Fibroblast of lung (primary cell): ENCODE results near the gene XPO6. TPM values are rescaled to one million over a fixed set of nuclear protein-coding genes. Genes with fewer than 3 reads are reported as not detected.

ENCODE experiments used
- DNase-seq, 2 donors: peaks; one replicate each; pipeline versions ENCODE4 v3.0.0 to v3.0.0-alpha.2; 2010; ENCODE audit warnings: low read depth in 2 of 2
- H2AFZ ChIP-seq: 2 replicates; pipeline ENCODE4 v1.5.1; 2012; ENCODE audit warnings: low read length, control low read depth, inconsistent platforms
- H3K27ac ChIP-seq: 2 replicates; pipeline ENCODE4 v1.5.1; 2011; ENCODE audit warnings: low read length, control low read depth; ENCODE audit not compliant: insufficient read depth
- H3K27me3 ChIP-seq: 2 replicates; pipeline ENCODE4 v1.5.1; 2011; ENCODE audit warnings: mild to moderate bottlenecking, low read length; ENCODE audit not compliant: control insufficient read depth, insufficient read depth
- H3K36me3 ChIP-seq: 2 replicates; pipeline ENCODE4 v1.5.1; 2011; ENCODE audit warnings: low read length; ENCODE audit not compliant: control insufficient read depth, insufficient read depth
- H3K4me1 ChIP-seq: 2 replicates; pipeline ENCODE4 v1.5.1; 2011; ENCODE audit warnings: low read length; ENCODE audit not compliant: control insufficient read depth, insufficient read depth; ENCODE audit errors: extremely low read depth
- H3K4me2 ChIP-seq: 2 replicates; pipeline ENCODE4 v1.5.1; 2011; ENCODE audit warnings: low read length, control low read depth; ENCODE audit not compliant: insufficient read depth; ENCODE audit errors: extremely low read depth
- H3K4me3 ChIP-seq, 4 experiments: fragments of 200-600 bp in 1 of 4; sonication (generic) in 1 of 4; replicated peaks in 1 of 4; 2 replicates each; pipeline ENCODE4 v1.5.1; 2011 to 2016; ENCODE audit warnings: low read length in 4 of 4, low read depth in 3 of 4, mild to moderate bottlenecking in 3 of 4, control low read depth in 2 of 4, inconsistent platforms in 1 of 4, mixed read lengths in 1 of 4; ENCODE audit not compliant: insufficient read depth in 1 of 4; ENCODE audit errors: control extremely low read depth in 1 of 4
- H3K79me2 ChIP-seq: 2 replicates; pipeline ENCODE4 v1.5.1; 2012; ENCODE audit warnings: mild to moderate bottlenecking, low read length, inconsistent platforms; ENCODE audit not compliant: control insufficient read depth, insufficient read depth
- H3K9ac ChIP-seq: 2 replicates; pipeline ENCODE4 v1.5.1; 2011; ENCODE audit warnings: mild to moderate bottlenecking, low read length, control low read depth; ENCODE audit not compliant: insufficient read depth
- H3K9me3 ChIP-seq: 2 replicates; pipeline ENCODE4 v1.5.1; 2012; ENCODE audit warnings: low read depth, low read length; ENCODE audit not compliant: control insufficient read depth, insufficient read depth
- H4K20me1 ChIP-seq: 2 replicates; pipeline ENCODE4 v1.5.1; 2011; ENCODE audit warnings: low read length; ENCODE audit not compliant: control insufficient read depth, insufficient read depth; ENCODE audit errors: extremely low read depth
- EZH2 ChIP-seq: IDR thresholded peaks from 2 replicates; pipeline ENCODE4 v1.5.1; 2012; ENCODE audit warnings: low read length, control low read depth, mild to moderate bottlenecking; ENCODE audit errors: missing control alignments
- polyA plus RNA-seq, 2 donors: library from polyadenylated mRNA; depleted of rRNA in 1 of 2; stranded (reverse) in 1 of 2; unstranded in 1 of 2; fragments of >200 nt; gene quantifications; 2 replicates each; pipeline ENCODE4 v1.2.1, GENCODE V29; 2011 to 2012; ENCODE audit warnings: missing spikeins in 1 of 2
- total RNA-seq: library from RNA; depleted of rRNA; stranded (reverse); fragments of >200 nt; gene quantifications from 2 replicates; pipeline ENCODE4 v1.2.1, GENCODE V29; 2014
- TF ChIP-seq, protein P1 (sequence below), 2 donors: IDR thresholded peaks in 1 of 2; conservative IDR thresholded peaks in 1 of 2; 1 replicate in 1 of 2; 2 replicates in 1 of 2; pipeline ENCODE4 v1.5.1; 2011 to 2012; ENCODE audit warnings: low read length in 2 of 2, control low read depth in 1 of 2, inconsistent platforms in 1 of 2, low read depth in 1 of 2, mild to moderate bottlenecking in 1 of 2

XPO6 gene
- total and polyA plus RNA-seq, 2 donors (not counting 1 experiment from before 2014, with no cell fraction given) = 134 to 185 TPM

DNA sequence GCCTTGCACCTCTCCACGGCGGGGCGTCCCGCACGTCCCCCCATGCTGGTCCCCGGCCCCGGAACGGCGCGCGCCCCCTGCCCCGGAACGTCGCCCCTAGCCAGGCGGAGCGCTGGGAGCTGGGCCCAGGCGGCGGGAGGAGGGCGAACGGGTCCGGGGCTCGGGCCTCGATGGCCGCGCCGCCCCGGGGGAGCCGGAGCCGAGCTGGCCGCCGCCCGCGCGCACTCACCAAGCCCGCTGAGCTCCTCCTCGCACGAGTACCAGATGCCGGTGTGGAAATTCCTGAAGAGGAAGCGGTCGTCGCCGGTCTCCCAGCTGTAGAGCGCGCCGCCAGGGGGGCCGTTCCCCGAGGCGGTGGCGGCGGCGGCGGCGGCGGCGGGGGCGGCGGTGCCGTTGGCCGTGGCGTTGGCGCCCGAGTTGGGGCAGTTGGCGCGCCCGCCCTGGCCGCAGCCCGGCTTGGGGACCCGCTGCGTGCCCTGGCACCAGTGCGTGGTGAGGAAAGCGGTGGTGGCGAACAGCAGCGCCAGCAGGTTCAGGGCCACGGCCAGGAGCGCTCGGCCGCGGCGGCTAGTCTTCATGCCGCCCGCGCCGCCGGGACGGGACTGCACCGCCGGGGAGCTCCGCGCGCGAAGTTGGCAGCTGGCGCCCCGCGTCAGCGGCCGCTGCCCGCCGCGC is 148.8 kb downstream of the XPO6 start:
- peaks cover 54% of the 10 kb centered on the region for H3K27me3 ChIP-seq
- no peaks in the 10 kb centered on the region for H3K36me3 ChIP-seq
- no peak overlapping the region for H3K9ac ChIP-seq
- no peaks in the 10 kb centered on the region for H4K20me1 ChIP-seq
- no peak overlapping the region for H2AFZ ChIP-seq
- H3K4me1 ChIP-seq = peaks cover 3% of the 10 kb centered on the region
- H3K4me2 ChIP-seq = no peak overlapping the region
- no peak overlapping the region for H3K4me3 ChIP-seq
- DNase-seq = peak in 1 of 2 donors; percentile 32
- no peak overlapping the region for H3K27ac ChIP-seq
- TF ChIP-seq, protein P1, sequence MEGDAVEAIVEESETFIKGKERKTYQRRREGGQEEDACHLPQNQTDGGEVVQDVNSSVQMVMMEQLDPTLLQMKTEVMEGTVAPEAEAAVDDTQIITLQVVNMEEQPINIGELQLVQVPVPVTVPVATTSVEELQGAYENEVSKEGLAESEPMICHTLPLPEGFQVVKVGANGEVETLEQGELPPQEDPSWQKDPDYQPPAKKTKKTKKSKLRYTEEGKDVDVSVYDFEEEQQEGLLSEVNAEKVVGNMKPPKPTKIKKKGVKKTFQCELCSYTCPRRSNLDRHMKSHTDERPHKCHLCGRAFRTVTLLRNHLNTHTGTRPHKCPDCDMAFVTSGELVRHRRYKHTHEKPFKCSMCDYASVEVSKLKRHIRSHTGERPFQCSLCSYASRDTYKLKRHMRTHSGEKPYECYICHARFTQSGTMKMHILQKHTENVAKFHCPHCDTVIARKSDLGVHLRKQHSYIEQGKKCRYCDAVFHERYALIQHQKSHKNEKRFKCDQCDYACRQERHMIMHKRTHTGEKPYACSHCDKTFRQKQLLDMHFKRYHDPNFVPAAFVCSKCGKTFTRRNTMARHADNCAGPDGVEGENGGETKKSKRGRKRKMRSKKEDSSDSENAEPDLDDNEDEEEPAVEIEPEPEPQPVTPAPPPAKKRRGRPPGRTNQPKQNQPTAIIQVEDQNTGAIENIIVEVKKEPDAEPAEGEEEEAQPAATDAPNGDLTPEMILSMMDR (conservative IDR thresholded peaks at IDR 0.05 in 1 of 2, IDR thresholded peaks at IDR 0.05 in 1 of 2; ENCODE audit: low read depth in 1 of 2, low read length in 2 of 2) = no peak
- peak; percentile 59 for TF ChIP-seq EZH2
- no peaks in the 10 kb centered on the region for H3K79me2 ChIP-seq
- H3K9me3 ChIP-seq = no peaks in the 10 kb centered on the region

DNA sequence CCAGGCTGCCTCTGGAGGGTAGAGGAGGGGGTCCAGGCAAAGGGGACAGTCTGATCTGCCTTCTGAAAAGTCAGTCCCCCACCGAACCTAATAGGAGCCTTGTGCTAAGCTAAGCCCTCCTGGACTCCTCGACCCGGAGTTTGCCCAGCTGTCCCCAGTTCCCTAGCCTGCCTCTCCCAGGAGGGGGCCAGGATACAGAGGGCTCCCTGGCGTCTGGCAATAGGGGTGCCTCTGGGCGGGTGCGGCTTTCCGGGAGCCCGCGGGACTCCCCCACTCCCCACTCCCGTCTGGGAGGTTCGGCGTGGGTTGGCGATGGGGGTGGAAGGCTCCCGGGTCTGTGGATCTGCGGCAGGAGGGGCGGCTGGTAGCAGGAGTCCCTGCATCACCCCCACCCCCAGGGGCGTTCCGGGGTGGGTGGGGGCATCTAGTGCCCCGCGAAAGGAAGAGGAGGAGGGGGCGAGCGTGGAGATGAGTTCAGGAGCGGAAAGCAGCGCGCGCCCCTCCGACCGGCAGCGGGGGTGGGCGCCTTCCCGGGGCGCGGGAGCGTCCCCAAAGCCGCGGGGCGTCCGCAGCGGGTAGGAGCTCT is 149.4 kb downstream of the XPO6 start:
- Histone ChIP-seq H3K9ac (no peak overlapping the region), H3K27ac (no peak overlapping the region), H3K9me3 (no peaks in the 10 kb centered on the region), H3K4me2 (no peak overlapping the region), H3K4me1 (no peaks in the 10 kb centered on the region), H3K36me3 (no peaks in the 10 kb centered on the region), H3K79me2 (no peaks in the 10 kb centered on the region), H3K4me3 (no peak overlapping the region), H2AFZ (no peak overlapping the region), H3K27me3 (peaks cover 54% of the 10 kb centered on the region), H4K20me1 (no peaks in the 10 kb centered on the region)
- TF ChIP-seq EZH2 = no peak
- TF ChIP-seq, protein P1 (conservative IDR thresholded peaks at IDR 0.05 in 1 of 2, IDR thresholded peaks at IDR 0.05 in 1 of 2; ENCODE audit: low read depth in 1 of 2, low read length in 2 of 2) = no peak
- DNase-seq = no peak

DNA sequence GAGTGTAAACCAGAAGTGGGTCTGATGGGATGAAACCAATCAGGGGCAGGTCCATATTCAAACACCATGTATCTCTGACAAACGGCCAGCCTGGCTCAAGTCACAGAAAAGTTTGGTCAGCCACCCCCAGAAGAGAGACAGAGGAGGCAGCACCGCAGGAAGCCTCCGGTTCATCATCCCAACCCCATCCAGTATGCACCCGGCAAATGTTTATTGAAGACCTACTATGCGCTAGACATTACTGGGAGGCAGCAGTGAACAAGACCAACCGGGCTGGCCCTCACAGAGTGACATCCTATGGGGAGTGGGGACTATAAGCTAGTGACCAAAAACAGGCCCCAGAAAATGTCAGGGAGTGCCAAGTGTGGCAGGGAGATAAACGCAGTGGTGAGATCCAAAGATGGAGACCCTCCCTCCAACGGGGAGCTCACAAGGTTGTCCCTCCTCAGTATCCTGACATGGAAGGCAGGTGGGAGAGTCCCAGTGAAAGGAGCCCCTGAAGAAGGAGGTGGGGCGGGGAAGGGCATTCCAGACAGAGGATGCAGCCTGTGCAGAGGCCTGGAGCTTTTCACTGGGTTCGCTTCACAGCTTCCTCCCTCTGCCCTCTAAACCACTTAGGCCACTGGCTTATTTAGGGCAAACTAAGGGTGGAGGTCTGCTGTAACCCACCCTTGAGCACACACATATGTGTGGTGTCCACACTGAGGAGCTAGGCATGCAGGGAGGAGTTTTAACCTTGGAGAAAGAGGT is 150.2 kb downstream of the XPO6 start:
- H3K4me3 ChIP-seq = no peak overlapping the region
- no peaks in the 10 kb centered on the region for H3K9me3 ChIP-seq
- peaks cover 54% of the 10 kb centered on the region for H3K27me3 ChIP-seq
- no peak overlapping the region for H3K4me2 ChIP-seq
- H2AFZ ChIP-seq = no peak overlapping the region
- H4K20me1 ChIP-seq = no peaks in the 10 kb centered on the region
- no peaks in the 10 kb centered on the region for H3K4me1 ChIP-seq
- no peak overlapping the region for H3K27ac ChIP-seq
- no peak overlapping the region for H3K9ac ChIP-seq
- H3K79me2 ChIP-seq = no peaks in the 10 kb centered on the region
- no peaks in the 10 kb centered on the region for H3K36me3 ChIP-seq
- DNase-seq = no peak
- TF ChIP-seq, protein P1 (conservative IDR thresholded peaks at IDR 0.05 in 1 of 2, IDR thresholded peaks at IDR 0.05 in 1 of 2; ENCODE audit: low read depth in 1 of 2, low read length in 2 of 2) = no peak
- TF ChIP-seq EZH2 = no peak
